SK-N-MC (cell line): ENCODE measurements around the gene LGALS1.
"Not testable (repeated sequence)": the region's sequence is repeated elsewhere in the genome, so short reads cannot be mapped to it uniquely, and the experiment has no call there.

Experiments
- DNase-seq: peaks from one replicate; pipeline ENCODE4 v3.0.0-alpha.2; 2011; ENCODE audit warnings: low read depth, low spot score
- H3K27ac ChIP-seq: fragments of 200-600 bp; sonication (generic); 2 replicates; pipeline ENCODE4 v1.5.1; 2016; ENCODE audit warnings: mixed run types
- H3K36me3 ChIP-seq: fragments of 200-600 bp; sonication (generic); 2 replicates; pipeline ENCODE4 v1.6.1; 2017; ENCODE audit warnings: antibody characterized with exemption, low read length, mixed read lengths; ENCODE audit not compliant: insufficient read depth
- H3K4me3 ChIP-seq: fragments of 200-600 bp; sonication (generic); 2 replicates; pipeline ENCODE4 v1.5.1; 2016
- H3K9ac ChIP-seq: fragments of 200-600 bp; sonication (generic); 2 replicates; pipeline ENCODE4 v1.8.0; 2017; ENCODE audit warnings: mixed run types, mixed read lengths; ENCODE audit not compliant: insufficient read length
- H3K9me3 ChIP-seq: fragments of 200-600 bp; sonication (generic); 2 replicates; pipeline ENCODE4 v1.6.1; 2017; ENCODE audit warnings: low read depth, mild to moderate bottlenecking, antibody characterized with exemption, low read length, moderate library complexity, mixed read lengths
- EZH2 ChIP-seq: fragments of 200-600 bp; sonication (generic); IDR thresholded peaks from one replicate; pipeline ENCODE4 v1.6.1; 2017; ENCODE audit warnings: antibody characterized with exemption
- FOXP2 ChIP-seq: optimal IDR thresholded peaks from 2 replicates; pipeline ENCODE3; 2011; ENCODE audit warnings: mild to moderate bottlenecking, moderate library complexity; ENCODE audit not compliant: insufficient read depth; ENCODE audit errors: extremely low read length, control extremely low read depth
- POLR2AphosphoS5 ChIP-seq: IDR thresholded peaks from 2 replicates; pipeline ENCODE4 v1.6.1; 2012; ENCODE audit warnings: mild to moderate bottlenecking, low read depth, low read length, borderline replicate concordance

The LGALS1 gene

DNA sequence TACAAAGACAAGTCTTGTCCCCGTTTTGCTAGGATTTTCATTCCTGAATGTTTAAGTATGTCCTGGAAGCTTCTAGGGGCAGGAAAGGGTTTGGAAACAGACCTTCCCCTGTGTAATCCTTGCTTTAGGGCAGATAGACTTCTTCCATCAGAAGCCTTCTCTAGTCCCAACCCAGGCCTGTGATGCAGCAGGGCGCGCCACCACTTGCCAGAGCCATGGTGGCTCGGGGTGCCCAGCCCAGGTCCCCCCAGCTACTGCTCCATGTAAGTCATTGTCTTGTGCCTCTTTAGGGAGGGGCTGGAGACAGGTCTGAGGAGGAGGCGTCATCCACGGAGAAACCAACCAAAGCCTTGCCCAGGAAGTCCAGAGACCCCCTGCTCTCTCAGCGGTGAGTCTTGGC, 15.0 kb downstream of the LGALS1 start:
- no peak overlapping the region for H3K27ac ChIP-seq
- no peak for DNase-seq

GRCh38 chr22:37690901-37691504, 15.6 kb downstream of the LGALS1 start:
- H3K27ac ChIP-seq = no peak overlapping the region
- H3K36me3 ChIP-seq = peaks cover 50% of the 10 kb centered on the region
- no peak for DNase-seq
- no peak overlapping the region for H3K4me3 ChIP-seq
- H3K9ac ChIP-seq = no peak overlapping the region
- H3K9me3 ChIP-seq = no peaks in the 10 kb centered on the region
- no peak for TF ChIP-seq POLR2AphosphoS5
- no peak for TF ChIP-seq FOXP2
- no peak for TF ChIP-seq EZH2

More for the DNA sequence above, 15.0 kb downstream of the LGALS1 start:
- H3K4me3 ChIP-seq = no peak overlapping the region
- H3K9ac ChIP-seq = no peak overlapping the region
- no peaks in the 10 kb centered on the region for H3K9me3 ChIP-seq
- peaks cover 50% of the 10 kb centered on the region for H3K36me3 ChIP-seq
- TF ChIP-seq POLR2AphosphoS5 = no peak
- TF ChIP-seq FOXP2 = no peak
- TF ChIP-seq EZH2 = no peak

DNA sequence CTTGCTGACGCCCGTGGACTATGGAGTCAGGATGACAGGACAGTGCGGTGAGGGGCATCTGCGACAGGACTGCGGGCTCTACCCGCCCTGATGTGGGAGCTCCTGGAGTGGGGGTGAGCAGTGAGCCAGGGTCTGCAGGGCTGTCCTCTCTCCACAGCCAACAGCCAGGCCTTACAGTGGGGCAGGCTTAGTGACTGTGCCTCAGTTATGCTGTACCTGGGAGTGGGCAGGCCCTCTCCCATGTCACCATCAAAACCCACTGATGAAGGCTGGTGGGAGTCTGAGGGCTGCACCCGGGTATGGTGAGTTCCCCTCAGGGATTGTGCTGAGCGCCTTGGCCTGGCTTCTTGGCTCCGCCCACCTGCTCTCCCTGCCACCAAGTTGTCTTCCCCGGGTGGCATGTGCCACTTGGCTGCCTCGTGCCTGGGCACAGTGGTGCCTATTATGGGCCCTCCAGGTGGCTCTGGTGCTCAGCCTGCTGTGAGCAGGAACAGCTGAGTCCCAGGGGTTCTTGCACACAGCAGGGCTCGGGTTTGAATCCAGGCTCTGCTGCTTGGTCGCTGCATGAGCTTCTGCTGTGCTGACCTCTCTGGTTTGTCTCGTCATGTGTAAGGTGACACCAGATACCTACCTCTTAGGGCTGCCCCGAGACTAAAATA, 17.3 kb downstream of the LGALS1 start:
- TF ChIP-seq FOXP2 = no peak
- no peak for TF ChIP-seq POLR2AphosphoS5
- no peak for TF ChIP-seq EZH2
- no peak overlapping the region for H3K4me3 ChIP-seq
- no peaks in the 10 kb centered on the region for H3K9me3 ChIP-seq
- H3K27ac ChIP-seq = no peak overlapping the region
- H3K9ac ChIP-seq = no peak overlapping the region
- peaks cover 50% of the 10 kb centered on the region for H3K36me3 ChIP-seq
- no peak for DNase-seq

GRCh38 chr22:37694131-37694530, 18.7 kb downstream of the LGALS1 start:
- H3K36me3 ChIP-seq = peaks cover 37% of the 10 kb centered on the region
- H3K9ac ChIP-seq, DNase-seq, H3K9me3 ChIP-seq, H3K4me3 ChIP-seq, H3K27ac ChIP-seq: not testable (repeated sequence)

DNA sequence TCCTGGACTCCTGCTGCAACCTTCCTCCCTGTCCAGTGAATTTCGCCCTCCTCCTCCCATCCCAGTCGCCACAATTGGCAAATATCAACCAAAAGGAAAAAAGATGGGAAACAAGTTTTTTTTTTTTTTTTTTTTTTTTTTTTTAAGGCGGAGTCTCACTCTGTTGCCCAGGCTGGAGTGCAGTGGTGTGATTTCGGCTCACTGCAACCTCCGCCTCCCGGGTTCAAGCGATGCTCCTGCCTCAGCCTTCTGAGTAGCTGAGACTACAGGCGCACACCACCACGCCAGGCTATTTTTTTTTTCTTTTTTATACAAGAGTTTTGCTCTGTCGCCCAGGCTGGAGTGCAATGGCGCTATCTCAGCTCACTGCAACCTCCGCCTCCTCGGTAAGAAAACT, 20.8 kb downstream of the LGALS1 start:
- H3K36me3 ChIP-seq = peaks cover 23% of the 10 kb centered on the region
- not testable (repeated sequence) for H3K9me3 ChIP-seq, H3K9ac ChIP-seq, H3K27ac ChIP-seq, DNase-seq
- H3K4me3 ChIP-seq = peak overlapping the region; percentile 61

GRCh38 chr22:37696657-37697537, 21.5 kb downstream of the LGALS1 start, which contains the start of gene TRIOBP:
TSS of gene TRIOBP (plus strand) at chr22:37697048. CDS start at chr22:37701366, 4,318 bp downstream.
- TF ChIP-seq POLR2AphosphoS5 = 0 out of 2 replicates have a peak, but pooled peaks have one; percentile 31
- TF ChIP-seq EZH2 = no peak
- H3K4me3 ChIP-seq = peak within 1 kb of the TSS; percentile 61

DNA sequence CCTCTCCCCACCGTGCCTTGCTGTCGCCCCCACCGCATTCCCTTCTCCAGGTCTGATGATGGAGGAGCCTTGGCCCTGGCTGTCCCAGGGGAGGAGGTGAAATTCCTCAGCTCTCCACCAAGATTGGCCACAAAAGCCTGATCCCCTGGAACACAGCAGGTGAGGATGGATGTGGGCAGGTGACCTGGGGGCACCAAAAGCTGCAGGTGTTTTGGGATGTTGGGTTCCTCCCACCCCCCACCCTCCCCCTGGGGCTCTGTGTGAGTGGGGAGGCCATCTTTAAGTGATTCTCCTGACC, 22.1 kb downstream of the LGALS1 start:
- DNase-seq = no peak
- peaks cover 13% of the 10 kb centered on the region for H3K36me3 ChIP-seq
- no peak overlapping the region for H3K9ac ChIP-seq
- no peak overlapping the region for H3K4me3 ChIP-seq
- TF ChIP-seq EZH2 (no peak), FOXP2 (no peak), POLR2AphosphoS5 (no peak)
- H3K9me3 ChIP-seq = no peaks in the 10 kb centered on the region
- H3K27ac ChIP-seq = no peak overlapping the region

More at GRCh38 chr22:37696657-37697537, 21.5 kb downstream of the LGALS1 start, which contains the start of gene TRIOBP:
- H3K27ac ChIP-seq = no peak within 1 kb of the TSS
- H3K9me3 ChIP-seq = no peaks in the 10 kb centered on the region
- no peak within 1 kb of the TSS for H3K9ac ChIP-seq
- peak; percentile 65 for DNase-seq
- H3K36me3 ChIP-seq = peaks cover 16% of the 10 kb centered on the region

DNA sequence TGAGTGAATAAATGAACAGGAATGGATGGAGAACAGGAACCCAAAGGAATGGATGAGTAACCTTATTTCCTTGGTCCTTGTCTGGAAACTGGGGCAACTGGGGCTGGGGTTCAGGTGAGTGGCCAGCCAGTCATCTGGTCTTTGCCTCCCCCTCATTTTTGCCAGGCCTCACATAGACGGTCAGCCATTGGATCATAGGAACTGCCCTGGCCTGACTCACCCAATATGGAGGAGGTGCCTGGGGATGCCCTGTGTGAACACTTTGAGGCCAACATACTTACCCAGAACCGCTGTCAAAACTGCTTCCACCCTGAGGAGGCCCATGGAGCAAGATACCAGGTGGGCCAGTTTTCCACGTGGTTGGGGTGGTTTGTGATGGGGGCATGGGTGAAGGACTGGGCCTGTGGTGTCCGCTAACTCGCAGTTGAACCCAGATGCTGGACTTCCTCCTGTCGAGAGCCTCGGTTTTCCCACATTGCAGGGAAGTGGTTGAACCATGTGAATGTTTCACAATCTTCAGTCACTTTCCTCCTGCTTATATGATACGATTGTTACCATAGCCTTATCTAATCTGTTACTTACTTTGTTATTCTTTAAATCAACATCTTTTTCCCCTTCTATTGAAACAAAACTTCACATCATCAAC, 25.8 kb downstream of the LGALS1 start:
- H3K9ac ChIP-seq = no peak overlapping the region
- TF ChIP-seq EZH2 = no peak
- TF ChIP-seq POLR2AphosphoS5 = no peak
- TF ChIP-seq FOXP2 = no peak
- no peak for DNase-seq

More for the DNA sequence above, 25.8 kb downstream of the LGALS1 start:
- H3K9me3 ChIP-seq = no peaks in the 10 kb centered on the region
- no peak overlapping the region for H3K27ac ChIP-seq
- no peaks in the 10 kb centered on the region for H3K36me3 ChIP-seq
- H3K4me3 ChIP-seq = no peak overlapping the region
